Measurements from ENCODE around the gene PACS1. TPM values are rescaled to one million over a fixed set of nuclear protein-coding genes. Genes with fewer than 3 reads are reported as not detected.

PACS1 gene
- total RNA-seq, 2 donors from 2014 or later = 124 TPM

DNA sequence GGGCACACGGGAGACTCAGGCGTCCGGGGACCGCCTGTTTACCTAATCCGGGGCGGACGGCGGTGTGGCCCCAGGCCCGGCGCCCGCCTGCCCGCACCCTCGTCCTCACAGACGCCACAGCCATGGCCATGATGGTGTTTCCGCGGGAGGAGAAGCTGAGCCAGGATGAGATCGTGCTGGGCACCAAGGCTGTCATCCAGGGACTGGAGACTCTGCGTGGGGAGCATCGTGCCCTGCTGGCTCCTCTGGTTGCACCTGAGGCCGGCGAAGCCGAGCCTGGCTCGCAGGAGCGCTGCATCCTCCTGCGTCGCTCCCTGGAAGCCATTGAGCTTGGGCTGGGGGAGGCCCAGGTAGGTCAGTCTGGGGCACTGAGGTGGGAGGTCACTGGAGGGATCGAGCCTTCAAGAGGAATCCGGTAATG, 188.4 kb downstream of the PACS1 start:
- ATAC-seq = peak in 1 of 2 donors; percentile 1
- Mint-ChIP-seq H3K36me3 (peaks cover 16 to 20% of the 10 kb centered on the region in 2 donors), H3K9me3 (no peaks in the 10 kb centered on the region), H3K27ac (peak overlapping the region; percentile 84 to 96)
- DNase-seq (ENCODE audit: low spot score in 2 of 2) = no peak

DNA sequence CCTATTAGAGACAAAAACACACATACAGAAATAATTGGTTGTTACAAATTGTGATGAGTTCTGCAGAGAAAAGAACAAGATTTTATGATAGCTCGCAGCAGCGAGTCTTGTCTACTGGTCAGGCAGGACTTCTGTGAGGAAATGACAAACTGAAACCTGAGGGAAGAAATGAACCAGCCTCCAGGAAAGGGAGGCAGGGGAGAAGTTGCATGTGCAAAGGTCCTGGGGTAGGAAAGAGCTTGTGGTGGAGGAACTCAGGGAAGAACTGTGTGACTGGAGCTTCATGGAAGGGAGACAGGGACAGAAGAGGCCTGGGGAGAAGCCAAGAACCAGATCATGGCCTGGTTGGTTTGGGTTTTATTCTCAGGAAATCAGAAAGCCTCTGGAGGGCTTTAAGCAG, 189.2 kb downstream of the PACS1 start:
- Mint-ChIP-seq H3K9me3 (no peaks in the 10 kb centered on the region), H3K27ac (peak overlapping the region; percentile 84 to 96), H3K36me3 (peaks cover 16 to 20% of the 10 kb centered on the region in 2 donors)
- ATAC-seq (no peak), DNase-seq (ENCODE audit: low spot score in 2 of 2) (no peak)

DNA sequence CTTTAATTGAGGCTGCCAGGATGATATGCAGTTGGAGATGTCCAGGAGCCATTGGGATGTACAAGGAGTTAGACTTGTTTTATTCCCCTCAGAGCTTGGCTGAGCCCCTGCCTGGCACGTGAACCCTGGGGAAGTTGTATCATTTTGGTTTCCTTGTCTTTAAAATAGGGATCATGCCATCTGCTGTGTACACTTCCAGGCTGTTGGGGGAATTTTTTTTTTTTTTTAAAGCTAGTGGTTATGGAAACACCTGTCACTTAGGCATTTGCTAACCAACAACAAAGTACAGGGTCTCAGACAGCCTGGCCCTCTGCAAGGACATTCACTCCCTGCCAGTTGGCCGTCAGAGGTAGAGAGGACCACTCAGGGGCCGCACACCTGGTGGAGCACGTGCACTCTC, 189.9 kb downstream of the PACS1 start:
- Mint-ChIP-seq H3K27ac (no peak overlapping the region), H3K36me3 (peaks cover 16 to 20% of the 10 kb centered on the region in 2 donors), H3K9me3 (no peaks in the 10 kb centered on the region)
- no peak for ATAC-seq
- no peak for DNase-seq (ENCODE audit: low spot score in 2 of 2)

DNA sequence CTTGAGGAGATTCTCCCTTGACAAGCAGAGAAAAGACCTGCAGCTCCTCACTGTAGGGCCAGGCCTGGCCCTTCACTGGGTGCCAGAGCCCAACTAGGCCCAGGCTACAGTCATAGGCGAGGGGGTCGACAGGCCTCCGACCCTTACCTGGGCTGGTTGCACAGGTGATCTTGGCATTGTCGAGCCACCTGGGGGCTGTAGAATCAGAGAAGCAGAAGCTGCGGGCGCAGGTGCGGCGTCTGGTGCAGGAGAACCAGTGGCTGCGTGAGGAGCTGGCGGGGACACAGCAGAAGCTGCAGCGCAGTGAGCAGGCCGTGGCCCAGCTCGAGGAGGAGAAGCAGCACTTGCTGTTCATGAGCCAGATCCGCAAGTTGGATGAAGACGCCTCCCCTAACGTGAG, 191.5 kb downstream of the PACS1 start:
- no peak for DNase-seq (ENCODE audit: low spot score in 2 of 2)
- peaks cover 16 to 20% of the 10 kb centered on the region in 2 donors for H3K36me3 Mint-ChIP-seq
- no peaks in the 10 kb centered on the region for H3K9me3 Mint-ChIP-seq
- peak overlapping the region in 1 of 2 donors; percentile 55 for H3K27ac Mint-ChIP-seq
- ATAC-seq = no peak

DNA sequence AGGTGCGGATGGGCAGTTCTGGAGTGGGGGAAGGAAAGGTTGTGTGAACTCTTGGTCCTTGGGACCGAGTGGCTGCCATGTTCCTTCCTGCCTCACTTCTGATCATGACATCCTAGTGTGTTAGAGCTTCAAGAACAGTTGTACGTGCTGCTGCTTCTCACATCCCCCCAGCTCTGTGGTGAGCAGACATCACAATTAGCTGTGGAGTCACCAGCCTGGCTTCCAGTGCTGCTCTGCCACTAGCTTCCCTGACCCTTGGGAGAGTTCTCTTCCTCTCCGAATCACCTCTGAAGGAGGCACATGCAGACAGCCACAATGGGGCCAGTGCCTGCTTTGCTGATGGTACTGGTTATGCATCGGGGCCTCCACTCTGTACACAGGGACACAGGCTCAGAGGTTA, 192.1 kb downstream of the PACS1 start:
- Mint-ChIP-seq H3K27ac (peak overlapping the region in 1 of 2 donors; percentile 68), H3K36me3 (peaks cover 16 to 20% of the 10 kb centered on the region in 2 donors), H3K9me3 (no peaks in the 10 kb centered on the region)
- DNase-seq (ENCODE audit: low spot score in 2 of 2) = no peak
- ATAC-seq = no peak

DNA sequence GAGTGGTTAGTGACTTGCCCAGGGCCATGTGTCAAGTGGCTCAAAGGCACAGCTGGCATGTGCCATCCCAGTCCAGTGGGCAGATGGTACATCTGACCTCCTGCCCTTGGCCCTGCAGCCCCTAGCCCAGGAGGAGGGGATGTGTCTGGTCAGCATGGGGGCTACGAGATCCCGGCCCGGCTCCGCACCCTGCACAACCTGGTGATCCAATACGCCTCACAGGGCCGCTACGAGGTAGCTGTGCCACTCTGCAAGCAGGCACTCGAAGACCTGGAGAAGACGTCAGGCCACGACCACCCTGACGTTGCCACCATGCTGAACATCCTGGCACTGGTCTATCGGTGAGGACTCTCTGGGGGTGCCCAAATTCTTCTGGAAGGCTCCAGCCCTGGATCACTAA, 192.6 kb downstream of the PACS1 start:
- H3K9me3 Mint-ChIP-seq = no peaks in the 10 kb centered on the region
- no peak for DNase-seq (ENCODE audit: low spot score in 2 of 2)
- H3K36me3 Mint-ChIP-seq = peaks cover 16 to 20% of the 10 kb centered on the region in 2 donors
- ATAC-seq = no peak
- H3K27ac Mint-ChIP-seq = peak overlapping the region in 1 of 2 donors; percentile 38

DNA sequence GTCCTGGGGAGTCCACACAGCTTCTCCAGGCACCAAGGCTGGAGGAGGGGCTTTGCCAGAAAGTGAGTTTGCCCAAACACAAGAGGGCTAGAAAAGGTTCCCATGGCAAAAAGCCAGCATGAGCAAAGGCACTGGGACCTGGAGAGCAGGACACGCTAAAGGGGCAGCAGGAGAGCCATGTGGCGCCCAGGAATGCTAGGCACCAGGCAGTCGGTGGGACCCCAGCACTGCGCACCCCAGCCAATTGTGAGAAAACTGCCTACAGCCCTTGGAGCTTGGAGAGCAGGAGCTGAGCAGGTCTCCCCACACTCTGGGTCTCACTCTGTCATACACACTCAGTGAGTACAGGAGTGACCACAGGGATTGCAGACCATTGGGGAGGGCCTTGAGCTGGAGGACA, 193.2 kb downstream of the PACS1 start:
- no peaks in the 10 kb centered on the region for H3K9me3 Mint-ChIP-seq
- DNase-seq (ENCODE audit: low spot score in 2 of 2) (no peak), ATAC-seq (no peak)
- peak overlapping the region in 1 of 2 donors; percentile 38 for H3K27ac Mint-ChIP-seq
- peaks cover 17 to 20% of the 10 kb centered on the region in 2 donors for H3K36me3 Mint-ChIP-seq

DNA sequence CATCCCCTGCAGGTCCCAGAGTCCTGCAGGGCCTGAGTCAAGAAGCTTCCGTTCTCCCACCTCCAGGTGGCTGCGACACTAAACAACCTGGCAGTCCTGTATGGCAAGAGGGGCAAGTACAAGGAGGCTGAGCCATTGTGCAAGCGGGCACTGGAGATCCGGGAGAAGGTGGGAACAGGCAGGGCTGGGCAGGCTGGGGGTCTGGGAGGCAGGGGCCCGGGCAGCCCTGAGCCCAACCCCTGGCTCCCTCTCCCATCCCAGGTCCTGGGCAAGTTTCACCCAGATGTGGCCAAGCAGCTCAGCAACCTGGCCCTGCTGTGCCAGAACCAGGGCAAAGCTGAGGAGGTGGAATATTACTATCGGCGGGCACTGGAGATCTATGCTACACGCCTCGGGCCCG, 193.7 kb downstream of the PACS1 start:
- Mint-ChIP-seq H3K36me3 (peaks cover 15 to 18% of the 10 kb centered on the region in 2 donors), H3K27ac (no peak overlapping the region), H3K9me3 (no peaks in the 10 kb centered on the region)
- no peak for ATAC-seq
- DNase-seq (ENCODE audit: low spot score in 2 of 2) = no peak

DNA sequence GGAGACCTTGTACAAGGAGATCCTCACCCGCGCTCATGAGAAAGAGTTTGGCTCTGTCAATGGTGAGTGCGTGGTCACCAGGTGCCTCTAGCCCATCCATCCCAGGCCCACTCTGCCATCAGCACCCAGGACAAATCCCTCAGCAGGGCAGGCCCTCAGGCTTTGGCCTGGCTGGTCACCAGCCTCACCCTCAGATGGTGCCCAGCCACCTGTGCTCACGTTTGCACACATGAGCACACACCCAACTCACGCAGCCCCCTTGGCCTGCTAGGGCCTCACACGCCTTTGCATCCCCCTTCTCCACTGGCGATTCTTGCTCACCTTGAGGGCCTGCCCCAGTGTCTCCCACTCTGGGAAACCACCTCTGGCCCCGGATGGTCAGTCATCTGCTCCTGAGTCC, 194.3 kb downstream of the PACS1 start:
- H3K27ac Mint-ChIP-seq = peak overlapping the region; percentile 30 to 36

DNA sequence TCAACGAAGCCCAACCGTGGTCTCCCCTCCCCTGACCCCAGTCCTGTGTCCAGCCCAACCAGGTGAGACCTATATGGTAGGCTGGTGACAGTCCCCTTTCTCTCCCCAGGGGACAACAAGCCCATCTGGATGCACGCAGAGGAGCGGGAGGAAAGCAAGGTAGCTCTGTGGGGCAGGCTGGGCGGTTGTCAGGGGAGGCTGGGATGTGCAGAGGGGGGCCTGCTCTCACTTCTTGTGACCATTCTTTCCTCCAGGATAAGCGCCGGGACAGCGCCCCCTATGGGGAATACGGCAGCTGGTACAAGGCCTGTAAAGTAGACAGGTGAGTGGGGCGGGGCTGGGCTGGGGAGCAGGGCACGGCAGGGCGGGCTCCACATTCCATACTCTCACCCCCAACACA, 194.8 kb downstream of the PACS1 start:
- H3K36me3 Mint-ChIP-seq = peaks cover 12 to 18% of the 10 kb centered on the region in 2 donors
- no peak for ATAC-seq
- H3K9me3 Mint-ChIP-seq = no peaks in the 10 kb centered on the region
- H3K27ac Mint-ChIP-seq = peak overlapping the region in 1 of 2 donors; percentile 30
- DNase-seq (ENCODE audit: low spot score in 2 of 2) = peak in 1 of 2 donors; percentile 63

More for the DNA sequence above, 194.3 kb downstream of the PACS1 start:
- ATAC-seq = no peak
- no peak for DNase-seq (ENCODE audit: low spot score in 2 of 2)
- peaks cover 15 to 18% of the 10 kb centered on the region in 2 donors for H3K36me3 Mint-ChIP-seq
- H3K9me3 Mint-ChIP-seq = no peaks in the 10 kb centered on the region

DNA sequence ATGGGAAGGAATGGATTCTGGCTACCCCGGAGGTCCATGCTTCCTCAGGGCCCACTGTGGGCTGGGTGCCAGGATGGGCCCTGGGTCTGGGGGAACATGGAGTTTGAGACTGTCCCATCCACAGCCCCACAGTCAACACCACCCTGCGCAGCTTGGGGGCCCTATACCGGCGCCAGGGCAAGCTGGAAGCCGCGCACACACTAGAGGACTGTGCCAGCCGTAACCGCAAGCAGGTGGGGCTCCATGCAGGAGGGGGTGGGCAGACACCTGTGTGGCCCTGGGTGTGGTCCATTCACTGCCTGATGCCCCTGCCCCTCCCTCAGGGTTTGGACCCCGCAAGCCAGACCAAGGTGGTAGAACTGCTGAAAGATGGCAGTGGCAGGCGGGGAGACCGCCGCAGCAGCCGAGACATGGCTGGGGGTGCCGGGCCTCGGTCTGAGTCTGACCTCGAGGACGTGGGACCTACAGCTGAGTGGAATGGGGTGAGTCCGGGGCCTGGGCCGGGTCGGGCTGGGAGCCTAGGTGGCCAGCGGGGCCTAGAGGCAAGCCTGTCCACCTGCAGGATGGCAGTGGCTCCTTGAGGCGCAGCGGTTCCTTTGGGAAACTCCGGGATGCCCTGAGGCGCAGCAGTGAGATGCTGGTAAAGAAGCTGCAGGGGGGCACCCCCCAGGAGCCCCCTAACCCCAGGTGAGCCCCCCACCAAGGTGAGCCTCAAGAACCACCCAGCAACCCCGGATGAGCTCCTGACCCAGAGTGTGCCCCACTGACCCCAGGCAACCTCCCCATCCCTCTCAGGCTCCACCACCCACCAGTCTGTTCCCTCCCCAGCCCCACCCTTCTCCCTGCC, 195.7 kb downstream of the PACS1 start:
- no peaks in the 10 kb centered on the region for H3K9me3 Mint-ChIP-seq
- no peak for DNase-seq (ENCODE audit: low spot score in 2 of 2)
- no peak for ATAC-seq
- peaks cover 8 to 16% of the 10 kb centered on the region in 2 donors for H3K36me3 Mint-ChIP-seq
- H3K27ac Mint-ChIP-seq = peak overlapping the region in 1 of 2 donors; percentile 30

DNA sequence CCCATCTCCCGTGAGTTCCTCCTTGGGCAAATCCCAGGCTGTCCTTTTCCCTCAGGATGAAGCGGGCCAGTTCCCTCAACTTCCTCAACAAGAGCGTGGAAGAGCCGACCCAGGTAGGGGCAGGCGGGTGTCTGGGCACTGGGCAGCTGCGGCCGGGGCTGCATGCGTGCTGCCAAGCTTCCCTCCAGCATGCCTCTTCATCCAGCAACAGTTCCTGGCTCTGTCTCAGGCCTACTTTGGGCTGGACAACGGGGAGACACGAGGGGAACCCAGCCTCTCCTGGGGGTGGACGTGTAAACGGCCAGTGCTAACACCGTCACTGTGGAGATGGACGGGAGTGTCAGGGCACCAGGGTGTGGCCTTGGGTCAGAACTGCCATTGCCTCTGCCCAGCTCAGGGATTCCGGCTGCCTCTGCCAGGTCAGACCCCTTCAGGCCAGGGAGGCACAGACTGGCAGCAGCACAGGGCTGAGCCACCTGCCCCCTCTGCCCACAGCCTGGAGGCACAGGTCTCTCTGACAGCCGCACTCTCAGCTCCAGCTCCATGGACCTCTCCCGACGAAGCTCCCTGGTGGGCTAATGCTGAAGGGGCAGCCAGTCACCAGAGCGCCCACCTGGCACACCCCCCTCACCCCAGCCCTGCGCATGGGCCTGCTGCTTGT, 196.4 kb downstream of the PACS1 start:
- peak overlapping the region in 1 of 2 donors; percentile 97 for H3K27ac Mint-ChIP-seq

DNA sequence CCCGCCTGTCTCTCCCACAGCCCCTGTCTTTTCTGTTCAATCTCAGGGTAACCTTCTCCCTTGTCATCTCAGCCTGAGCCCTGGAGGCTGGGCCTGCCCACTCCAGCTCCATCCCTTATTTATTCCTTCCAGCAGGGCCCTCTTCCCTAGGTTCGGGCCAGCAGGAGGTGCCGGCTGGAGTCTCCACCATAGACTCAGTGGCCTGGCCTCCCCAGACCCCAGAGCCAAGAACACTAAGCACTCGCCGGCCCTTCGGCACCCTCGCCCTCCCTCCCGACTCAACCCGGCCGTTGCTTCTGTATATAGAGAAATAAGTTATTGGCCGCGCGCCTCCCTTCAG, 196.9 kb downstream of the PACS1 start:
- ATAC-seq (no peak), DNase-seq (ENCODE audit: low spot score in 2 of 2) (no peak)
- Mint-ChIP-seq H3K27ac (peak overlapping the region; percentile 90 to 97), H3K9me3 (no peaks in the 10 kb centered on the region), H3K36me3 (peaks cover 8 to 16% of the 10 kb centered on the region in 2 donors)

More for the DNA sequence above, 196.4 kb downstream of the PACS1 start:
- DNase-seq (ENCODE audit: low spot score in 2 of 2) = no peak
- Mint-ChIP-seq H3K9me3 (no peaks in the 10 kb centered on the region), H3K36me3 (peaks cover 8 to 16% of the 10 kb centered on the region in 2 donors)
- no peak for ATAC-seq

DNA sequence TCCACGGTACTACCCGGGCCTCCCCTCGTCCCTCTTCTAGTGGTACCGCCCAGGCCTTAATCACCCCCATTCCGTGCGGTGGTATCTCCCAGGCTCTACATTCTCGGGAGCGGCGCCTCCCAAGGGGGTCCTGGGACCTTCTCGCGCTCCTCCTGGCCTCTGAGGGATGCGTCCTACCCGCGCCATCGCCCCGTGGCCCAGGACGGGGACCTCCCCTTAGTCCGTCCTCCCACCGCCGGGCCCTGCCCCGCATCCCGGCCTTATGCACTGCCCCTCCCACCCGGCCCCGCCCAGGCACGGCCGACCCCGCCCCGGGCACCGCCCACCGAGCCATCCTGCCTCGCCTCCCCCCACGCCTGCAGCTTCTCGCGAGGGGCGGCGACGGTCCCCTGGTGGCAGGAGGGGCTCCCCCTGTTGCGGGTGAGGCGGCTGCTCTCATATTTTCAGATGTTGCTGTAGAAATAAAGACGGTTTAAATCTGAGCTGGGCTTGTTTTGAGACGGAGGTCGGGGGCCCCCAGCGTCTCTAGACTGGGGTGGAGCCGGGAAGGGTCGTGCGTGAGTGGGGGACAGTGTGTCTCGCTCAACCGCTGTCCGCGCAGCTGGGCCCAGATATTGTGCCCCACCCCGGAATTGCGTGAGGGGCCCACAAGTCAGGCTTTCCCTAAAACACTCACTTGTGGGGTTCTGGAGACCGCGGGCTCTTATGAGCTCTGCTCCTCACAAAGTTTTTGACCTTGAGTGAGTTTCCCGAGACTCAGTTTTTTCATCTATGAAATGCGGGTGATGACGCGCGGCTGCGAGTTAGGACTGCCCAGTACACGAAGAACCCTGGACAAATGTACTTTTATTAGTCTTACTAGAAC, 197.5 kb downstream of the PACS1 start:
- peak; percentile 87 to 90 for DNase-seq (ENCODE audit: low spot score in 2 of 2)
- Mint-ChIP-seq H3K36me3 (peaks cover 11 to 16% of the 10 kb centered on the region in 2 donors), H3K27ac (peak overlapping the region; percentile 97), H3K9me3 (no peaks in the 10 kb centered on the region)
- peak; percentile 71 to 73 for ATAC-seq

DNA sequence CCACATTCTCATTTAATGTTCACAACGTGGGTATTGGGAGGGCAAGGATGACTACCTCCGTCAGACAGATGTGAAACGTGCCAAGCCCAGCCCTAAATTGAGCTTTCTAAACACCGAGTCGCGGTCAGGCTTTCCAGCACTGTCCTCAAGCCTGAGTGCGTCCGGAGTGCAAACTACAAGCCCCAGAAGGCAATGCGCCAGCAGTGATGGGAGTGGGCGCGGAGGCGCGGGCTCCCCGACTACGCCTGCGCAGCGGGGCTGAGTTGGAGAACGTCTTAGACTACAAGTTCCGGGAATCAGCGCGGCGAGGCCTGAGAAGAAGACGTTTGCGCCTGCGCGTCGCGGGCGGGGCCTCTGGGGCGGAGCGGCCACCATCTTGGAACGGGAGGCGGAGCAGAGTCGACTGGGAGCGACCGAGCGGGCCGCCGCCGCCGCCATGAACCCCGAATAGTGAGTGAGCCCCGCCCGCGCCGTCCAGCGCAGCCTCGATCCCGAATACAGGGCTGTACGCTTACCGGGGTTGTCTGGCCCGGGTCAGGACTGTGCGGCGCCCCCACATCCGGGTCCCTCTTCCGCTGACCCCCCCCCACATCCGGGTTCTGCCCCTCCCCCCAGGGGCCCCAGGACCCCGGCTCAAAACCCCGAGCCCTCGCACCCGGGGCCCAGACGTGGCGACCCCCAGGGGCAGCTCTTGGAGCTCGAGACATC, 198.3 kb downstream of the PACS1 start, which contains the start of gene RAB1B:
Gene RAB1B, plus strand, starts transcription at position 396 of the 708 bp plus-strand sequence. Its CDS starts 41 bp downstream, at position 437.
- ATAC-seq = peak; percentile 84 to 86
- peak within 1 kb of the TSS; percentile 97 for H3K27ac Mint-ChIP-seq
- peak; percentile 100 for DNase-seq (ENCODE audit: low spot score in 2 of 2)
- peaks cover 14 to 16% of the 10 kb centered on the region in 2 donors for H3K36me3 Mint-ChIP-seq
- no peaks in the 10 kb centered on the region for H3K9me3 Mint-ChIP-seq

Data from activated naive CD4-positive, alpha-beta T cell treated with anti-CD3 and anti-CD28 coated beads, Interleukin-2, amount 50 U/mL, for 72 hours (primary cell).